IPS-NIHi11 (cell line): ENCODE results near the gene PDE10A.

Experiments used
- DNase-seq: peaks from one replicate; pipeline ENCODE4 v3.0.0; 2012; ENCODE audit warnings: mixed read lengths, low spot score

PDE10A gene

GRCh38 chr6:165678429-165678828 is 15.4 kb upstream of the PDE10A start:
- DNase-seq = no peak

- no peak for DNase-seq
These were observed 14.1 kb upstream of the PDE10A start for GRCh38 chr6:165677091-165677490.

GRCh38 chr6:165676435-165677068 is 13.5 kb upstream of the PDE10A start:
- no peak for DNase-seq

GRCh38 chr6:165675120-165675519 is 12.1 kb upstream of the PDE10A start:
- no peak for DNase-seq

- no peak for DNase-seq
These were observed 11.4 kb upstream of the PDE10A start for GRCh38 chr6:165674155-165675029.

GRCh38 chr6:165671222-165671768 is 8.3 kb upstream of the PDE10A start:
- no peak for DNase-seq

GRCh38 chr6:165668951-165669350 is 5.9 kb upstream of the PDE10A start:
- no peak for DNase-seq

- no peak for DNase-seq
These were observed 2.3 kb upstream of the PDE10A start for GRCh38 chr6:165665384-165665672.

GRCh38 chr6:165664559-165665383 is 1.7 kb upstream of the PDE10A start:
- no peak for DNase-seq

GRCh38 chr6:165663736-165664558 is 906 bp upstream of the PDE10A start:
- peak; percentile 37 for DNase-seq

GRCh38 chr6:165663377-165663735 is 315 bp upstream of the PDE10A start:
- DNase-seq = peak; percentile 33

GRCh38 chr6:165662041-165662748 is 846 bp downstream of the PDE10A start:
- peak; percentile 66 for DNase-seq

GRCh38 chr6:165661664-165662025 is 1.4 kb downstream of the PDE10A start:
- no peak for DNase-seq

- peak; percentile 24 for DNase-seq
These were observed 2.0 kb downstream of the PDE10A start for GRCh38 chr6:165660857-165661663.

GRCh38 chr6:165659945-165660856 is 2.8 kb downstream of the PDE10A start:
- peak; percentile 50 for DNase-seq

GRCh38 chr6:165658395-165659058 is 4.5 kb downstream of the PDE10A start:
- DNase-seq = no peak

GRCh38 chr6:165657325-165657680 is 5.7 kb downstream of the PDE10A start:
- DNase-seq = no peak

GRCh38 chr6:165656581-165657324 is 6.3 kb downstream of the PDE10A start:
- no peak for DNase-seq
